Karpas-422 (cell line): Measurements from ENCODE around the gene CAPNS2. TPM values are rescaled to one million over a fixed set of nuclear protein-coding genes. Genes with fewer than 3 reads are reported as not detected.
"Not testable (repeated sequence)": the region's sequence is repeated elsewhere in the genome, so short reads cannot be mapped to it uniquely, and the experiment has no call there.

Source experiments
- DNase-seq: peaks from one replicate; pipeline ENCODE4 v3.0.0-alpha.2; 2015
- H2AFZ ChIP-seq: fragments of 200-600 bp; sonication (generic); 2 replicates; pipeline ENCODE4 v1.6.1; 2014; ENCODE audit warnings: antibody characterized with exemption, low read length, mixed read lengths
- H3K27ac ChIP-seq: fragments of 200-600 bp; sonication (generic); 2 replicates; pipeline ENCODE4 v1.5.1; 2014; ENCODE audit warnings: mild to moderate bottlenecking, low read length, moderate library complexity
- H3K27me3 ChIP-seq: fragments of 200-600 bp; sonication (generic); 2 replicates; pipeline ENCODE4 v1.6.1; 2014; ENCODE audit warnings: low read length, mixed read lengths
- H3K36me3 ChIP-seq: fragments of 200-600 bp; sonication (generic); 2 replicates; pipeline ENCODE4 v1.6.1; 2014; ENCODE audit warnings: low read length, mixed read lengths; ENCODE audit not compliant: insufficient read depth
- H3K4me1 ChIP-seq: fragments of 200-600 bp; sonication (generic); 2 replicates; pipeline ENCODE4 v1.6.1; 2014; ENCODE audit warnings: mild to moderate bottlenecking, low read length, mixed read lengths
- H3K4me2 ChIP-seq: fragments of 200-600 bp; sonication (generic); 2 replicates; pipeline ENCODE4 v1.6.1; 2014; ENCODE audit warnings: low read length, low read depth, mild to moderate bottlenecking; ENCODE audit not compliant: poor library complexity, severe bottlenecking
- H3K4me3 ChIP-seq: fragments of 200-600 bp; sonication (generic); 2 replicates; pipeline ENCODE4 v1.5.1; 2014; ENCODE audit warnings: mild to moderate bottlenecking, antibody characterized with exemption, low read length, mixed read lengths
- H3K79me2 ChIP-seq: fragments of 200-600 bp; sonication (generic); 2 replicates; pipeline ENCODE4 v1.6.1; 2014; ENCODE audit warnings: mild to moderate bottlenecking, low read length, mixed read lengths
- H3K9ac ChIP-seq: fragments of 200-600 bp; sonication (generic); 2 replicates; pipeline ENCODE4 v1.6.0; 2014; ENCODE audit warnings: low read length
- H3K9me2 ChIP-seq: fragments of 200-600 bp; sonication (generic), shearing (Covaris generic); replicated peaks from 2 replicates; pipeline ENCODE4 v1.6.0; 2014; ENCODE audit warnings: mild to moderate bottlenecking, low read length, moderate library complexity; ENCODE audit not compliant: insufficient read depth
- H3K9me3 ChIP-seq: fragments of 300-700, 200-600 bp; sonication (generic); 2 replicates; pipeline ENCODE4 v1.6.1; 2014; ENCODE audit warnings: low read length, mixed read lengths
- H4K20me1 ChIP-seq: fragments of 200-600 bp; sonication (generic); 2 replicates; pipeline ENCODE4 v1.6.1; 2014; ENCODE audit warnings: mild to moderate bottlenecking, antibody characterized with exemption, low read length, low read depth; ENCODE audit not compliant: insufficient read depth
- total RNA-seq: library from RNA; depleted of rRNA; stranded (reverse); fragments of >200 nt; shearing (Covaris generic); gene quantifications from 2 replicates; pipeline ENCODE4 v1.2.3, GENCODE V29; 2014; ENCODE audit warnings: low replicate concordance

CAPNS2 gene
- total RNA-seq, 1 experiment from 2014 or later, result not detected

DNA sequence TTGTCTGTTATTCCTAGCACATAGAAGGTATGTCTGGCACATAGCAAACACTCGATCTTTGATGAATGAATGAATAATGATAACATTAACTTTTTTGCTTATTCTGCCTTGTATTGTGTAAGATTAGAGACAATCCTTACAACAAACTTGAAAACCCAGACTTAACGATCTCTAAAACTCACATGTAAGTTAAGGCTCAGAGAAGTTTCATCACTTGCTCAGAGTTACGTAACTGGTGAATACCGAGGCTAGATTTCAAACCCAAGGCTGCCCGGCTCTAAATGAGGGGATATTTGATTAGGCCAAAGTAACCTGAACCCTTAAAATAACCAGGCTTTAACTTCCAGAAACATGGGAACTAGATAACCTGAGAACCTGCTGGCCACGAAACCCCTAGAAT is 22.3 kb downstream of the CAPNS2 start:
- Histone ChIP-seq H3K4me1 (no peaks in the 10 kb centered on the region), H3K9me3 (no peaks in the 10 kb centered on the region), H3K27ac (no peak overlapping the region), H3K9me2 (no peaks in the 10 kb centered on the region), H2AFZ (no peak overlapping the region), H4K20me1 (no peaks in the 10 kb centered on the region), H3K36me3 (no peaks in the 10 kb centered on the region), H3K4me3 (no peak overlapping the region), H3K27me3 (no peaks in the 10 kb centered on the region), H3K79me2 (no peaks in the 10 kb centered on the region), H3K4me2 (no peak overlapping the region), H3K9ac (no peak overlapping the region)
- no peak for DNase-seq

DNA sequence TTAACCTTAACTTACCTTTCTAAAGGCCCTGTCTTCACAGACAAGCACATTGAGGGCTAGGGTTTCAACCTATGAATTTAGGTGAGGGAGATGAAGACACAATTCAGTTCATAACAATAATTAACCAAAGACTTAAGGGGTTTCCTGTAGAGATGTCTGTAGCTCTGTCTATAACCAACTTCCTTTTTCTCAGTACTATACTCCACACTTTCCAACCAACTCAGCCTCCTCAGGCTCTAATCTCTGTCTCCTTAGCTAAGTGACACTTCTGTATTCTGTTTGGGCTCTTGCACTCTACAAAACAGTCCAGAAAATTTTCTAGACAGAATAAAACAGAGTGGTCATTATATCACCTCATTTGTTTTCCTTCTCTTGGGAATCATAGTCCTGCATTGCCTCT is 25.8 kb downstream of the CAPNS2 start:
- H2AFZ ChIP-seq, result no peak overlapping the region
- no peaks in the 10 kb centered on the region for H3K4me1 ChIP-seq
- H3K9me2 ChIP-seq, result no peaks in the 10 kb centered on the region
- H4K20me1 ChIP-seq, result no peaks in the 10 kb centered on the region
- H3K9me3 ChIP-seq, result no peaks in the 10 kb centered on the region
- no peaks in the 10 kb centered on the region for H3K27me3 ChIP-seq
- DNase-seq, result peak; percentile 33
- no peaks in the 10 kb centered on the region for H3K79me2 ChIP-seq
- H3K4me2 ChIP-seq, result no peak overlapping the region
- H3K4me3 ChIP-seq, result no peak overlapping the region
- no peak overlapping the region for H3K27ac ChIP-seq
- no peaks in the 10 kb centered on the region for H3K36me3 ChIP-seq
- H3K9ac ChIP-seq, result no peak overlapping the region

DNA sequence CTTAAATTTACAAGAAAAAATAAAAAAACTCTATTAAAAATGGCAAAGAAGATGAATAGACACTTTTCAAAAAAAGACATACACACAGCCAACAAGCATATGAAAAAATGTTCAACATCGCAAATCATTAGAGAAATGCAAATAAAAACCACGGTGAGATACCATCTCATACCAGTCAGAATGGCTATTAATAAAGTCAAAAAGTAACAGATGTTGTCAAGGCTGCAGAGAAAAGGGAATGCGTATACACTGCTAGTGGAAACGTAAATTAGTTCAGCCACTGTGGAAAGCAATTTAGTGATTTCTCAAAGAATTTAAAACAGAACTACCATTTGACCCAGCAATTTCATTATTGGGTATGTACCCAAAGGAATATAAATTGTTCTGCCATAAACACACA is 31.4 kb downstream of the CAPNS2 start:
- peak; percentile 4 for DNase-seq
- H2AFZ ChIP-seq, result no peak overlapping the region

DNA sequence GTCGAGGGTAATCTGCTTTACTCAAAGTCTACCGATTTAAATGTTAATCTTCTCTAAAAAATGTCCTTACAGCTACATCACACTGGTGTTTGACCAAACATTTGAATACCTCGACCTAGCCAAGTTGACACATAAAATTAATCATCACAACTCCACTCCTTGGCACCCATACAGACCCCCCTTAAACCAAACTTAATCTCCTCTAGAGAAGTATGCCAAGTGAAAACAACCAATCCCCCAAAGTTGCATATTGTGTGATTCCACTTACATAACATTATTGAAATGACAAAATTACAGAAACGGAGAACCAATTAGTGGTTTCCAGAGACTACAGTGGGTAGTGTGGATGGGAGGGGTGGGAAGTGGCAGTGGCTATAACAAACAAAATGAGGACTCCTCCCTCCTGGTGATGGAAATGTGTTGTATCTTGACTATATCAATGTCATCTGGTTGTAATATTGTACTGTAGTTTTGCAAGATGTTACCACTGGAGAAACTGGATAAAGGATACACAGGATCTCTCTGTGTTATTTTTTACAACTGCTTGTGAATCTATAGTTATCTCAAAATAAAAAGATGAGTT is 39.4 kb downstream of the CAPNS2 start:
- Histone ChIP-seq H3K36me3 (no peaks in the 10 kb centered on the region), H3K79me2 (no peaks in the 10 kb centered on the region), H3K4me2 (no peak overlapping the region), H3K27me3 (no peaks in the 10 kb centered on the region), H2AFZ (no peak overlapping the region), H3K4me1 (no peaks in the 10 kb centered on the region), H3K9me2 (no peaks in the 10 kb centered on the region), H3K27ac (no peak overlapping the region), H3K9me3 (no peaks in the 10 kb centered on the region), H3K9ac (no peak overlapping the region), H4K20me1 (no peaks in the 10 kb centered on the region), H3K4me3 (no peak overlapping the region)
- DNase-seq, result no peak

More for the DNA sequence above, 31.4 kb downstream of the CAPNS2 start:
- Histone ChIP-seq H3K4me2 (no peak overlapping the region), H3K4me1 (no peaks in the 10 kb centered on the region), H3K4me3 (no peak overlapping the region), H3K27me3 (no peaks in the 10 kb centered on the region), H3K27ac (no peak overlapping the region), H4K20me1 (no peaks in the 10 kb centered on the region), H3K9me2 (no peaks in the 10 kb centered on the region), H3K9me3 (no peaks in the 10 kb centered on the region), H3K79me2 (no peaks in the 10 kb centered on the region), H3K36me3 (no peaks in the 10 kb centered on the region), H3K9ac (no peak overlapping the region)

DNA sequence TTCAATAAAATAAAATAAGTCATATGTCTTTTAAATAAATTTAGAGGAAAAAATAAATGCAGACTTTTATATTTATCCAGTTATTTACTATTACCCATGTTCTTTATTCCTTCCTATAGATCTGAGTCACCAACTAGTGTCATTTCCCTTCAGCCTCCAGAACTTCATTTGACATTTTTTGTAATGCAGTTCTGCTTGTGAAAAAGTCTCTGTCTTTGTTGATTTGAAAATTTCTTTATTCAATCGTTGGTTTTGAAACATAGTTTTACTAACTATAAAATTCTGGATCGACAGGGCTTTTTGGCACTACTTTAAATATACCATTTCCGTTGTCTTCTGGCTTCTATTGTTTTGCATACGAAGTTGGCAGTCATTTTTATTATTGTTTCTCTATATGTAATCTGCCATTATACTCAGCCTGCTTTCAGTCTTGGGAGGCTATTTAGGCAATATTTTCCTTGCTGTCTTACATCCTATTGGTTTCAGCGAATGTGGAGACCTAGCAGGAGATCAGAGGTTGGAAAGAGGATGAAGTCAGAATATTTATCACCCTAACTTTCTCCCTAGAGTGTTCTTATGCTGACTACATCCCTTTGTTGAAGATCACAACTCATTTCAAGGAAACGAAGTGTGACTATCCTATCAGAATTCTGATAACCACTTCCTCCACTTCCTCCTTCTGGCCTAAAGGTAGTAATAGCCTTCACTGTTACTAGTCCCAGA is 47.3 kb downstream of the CAPNS2 start:
- H3K36me3 ChIP-seq, result no peaks in the 10 kb centered on the region
- no peak overlapping the region for H3K9ac ChIP-seq
- no peak for DNase-seq
- H3K4me1 ChIP-seq, result no peaks in the 10 kb centered on the region
- no peaks in the 10 kb centered on the region for H3K79me2 ChIP-seq
- no peak overlapping the region for H3K4me3 ChIP-seq
- H3K27me3 ChIP-seq, result no peaks in the 10 kb centered on the region
- no peak overlapping the region for H2AFZ ChIP-seq
- H4K20me1 ChIP-seq, result no peaks in the 10 kb centered on the region
- no peak overlapping the region for H3K4me2 ChIP-seq
- H3K9me2 ChIP-seq, result no peaks in the 10 kb centered on the region
- H3K27ac ChIP-seq, result no peak overlapping the region
- H3K9me3 ChIP-seq, result no peaks in the 10 kb centered on the region

DNA sequence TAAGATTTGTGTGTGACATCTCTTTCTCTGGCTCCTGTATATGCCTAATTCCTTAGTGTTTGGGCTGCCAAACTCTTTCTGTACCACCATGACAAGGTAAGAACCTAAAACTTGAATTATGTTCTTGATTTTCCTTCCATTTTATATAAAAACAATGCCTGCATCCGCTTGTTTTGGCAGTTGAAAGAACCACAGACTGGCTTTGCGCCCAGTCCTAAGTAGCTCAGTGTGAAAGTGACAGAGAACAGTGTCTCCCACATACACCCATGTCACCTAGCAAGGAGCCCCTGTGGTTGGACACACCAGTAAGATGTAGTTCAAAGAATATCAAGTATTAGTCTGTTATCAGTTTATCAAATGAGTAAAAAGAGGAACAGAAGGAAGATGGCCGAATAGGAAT is 48.6 kb downstream of the CAPNS2 start:
- H3K9me3 ChIP-seq, result no peaks in the 10 kb centered on the region
- no peaks in the 10 kb centered on the region for H3K27me3 ChIP-seq
- no peaks in the 10 kb centered on the region for H3K4me1 ChIP-seq
- no peak for DNase-seq
- H2AFZ ChIP-seq, result no peak overlapping the region
- no peaks in the 10 kb centered on the region for H3K79me2 ChIP-seq
- H3K4me3 ChIP-seq, result no peak overlapping the region
- H3K9ac ChIP-seq, result no peak overlapping the region
- no peaks in the 10 kb centered on the region for H4K20me1 ChIP-seq
- no peaks in the 10 kb centered on the region for H3K9me2 ChIP-seq
- no peaks in the 10 kb centered on the region for H3K36me3 ChIP-seq
- H3K4me2 ChIP-seq, result no peak overlapping the region
- H3K27ac ChIP-seq, result no peak overlapping the region

DNA sequence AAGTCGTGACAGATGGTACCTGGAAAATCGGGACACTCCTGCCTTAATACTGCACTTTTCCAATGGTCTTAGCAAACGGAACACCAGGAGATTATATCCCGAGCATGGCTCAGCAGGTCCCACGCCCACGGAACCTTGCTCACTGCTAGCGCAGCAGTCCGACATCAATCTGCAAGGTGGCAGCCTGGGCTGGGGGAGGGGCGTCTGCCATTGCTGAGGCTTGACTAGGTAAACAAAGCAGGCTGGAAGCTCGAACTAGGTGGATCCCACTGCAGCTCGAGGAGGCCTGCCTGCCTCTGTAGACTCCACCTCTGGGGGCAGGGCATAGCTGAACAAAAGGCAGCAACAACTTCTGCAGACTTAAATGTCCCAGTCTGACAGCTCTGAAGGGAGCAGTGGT is 49.2 kb downstream of the CAPNS2 start:
- H2AFZ ChIP-seq, H3K9me2 ChIP-seq, H3K9me3 ChIP-seq, H4K20me1 ChIP-seq, H3K27me3 ChIP-seq, H3K4me1 ChIP-seq, H3K79me2 ChIP-seq, DNase-seq, H3K36me3 ChIP-seq, H3K27ac ChIP-seq, H3K9ac ChIP-seq, H3K4me2 ChIP-seq, H3K4me3 ChIP-seq: not testable (repeated sequence)
